GM20000 (cell line): Measurements from ENCODE around the gene MT1G.

Source experiments
- DNase-seq: peaks from one replicate; pipeline ENCODE4 v3.0.0; 2012; ENCODE audit warnings: low spot score
- TF ChIP-seq, protein P1 (sequence below): IDR thresholded peaks from 2 replicates; pipeline ENCODE4 v1.5.1; 2012; ENCODE audit warnings: mild to moderate bottlenecking, control low read depth; ENCODE audit errors: extremely low read depth, missing control alignments

MT1G gene

DNA sequence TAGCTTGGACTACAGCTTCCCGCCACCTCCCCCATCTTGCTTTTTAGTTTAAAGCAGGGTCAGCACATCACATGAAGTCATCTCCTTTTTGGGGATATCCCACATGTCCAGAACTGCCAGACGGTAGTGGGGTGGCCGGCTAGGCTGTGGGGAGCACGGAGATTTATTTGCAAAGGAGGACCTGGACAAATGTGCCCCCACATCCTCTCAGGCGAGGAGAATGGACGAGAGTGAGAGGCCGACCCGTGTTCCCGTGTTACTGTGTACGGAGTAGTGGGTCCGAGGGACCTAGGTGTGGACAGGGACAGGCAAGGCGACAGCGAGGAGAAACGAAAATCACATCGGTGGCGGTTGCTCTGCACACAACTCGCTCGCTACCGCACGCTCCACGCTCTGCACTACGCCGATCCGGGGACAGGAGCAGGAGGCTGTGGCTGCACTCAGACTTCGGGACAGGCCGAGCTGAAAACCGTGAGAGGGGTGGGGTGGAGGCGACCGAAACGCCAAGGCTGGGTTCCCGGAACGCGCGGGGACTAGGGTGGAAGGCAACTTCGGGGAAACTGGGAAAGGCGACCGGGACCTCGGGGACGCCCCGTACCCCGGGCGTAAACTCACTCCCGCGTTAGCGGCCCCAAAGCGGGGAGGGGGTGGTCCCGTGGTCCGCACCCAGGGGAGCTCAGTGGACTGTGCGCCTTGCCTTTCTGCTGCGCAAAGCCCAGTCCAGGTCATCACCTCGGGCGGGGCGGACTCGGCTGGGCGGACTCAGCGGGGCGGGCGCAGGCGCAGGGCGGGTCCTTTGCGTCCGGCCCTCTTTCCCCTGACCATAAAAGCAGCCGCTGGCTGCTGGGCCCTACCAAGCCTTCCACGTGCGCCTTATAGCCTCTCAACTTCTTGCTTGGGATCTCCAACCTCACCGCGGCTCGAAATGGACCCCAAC lies 29.8 kb downstream of the MT1G start, which contains the start of gene MT1A:
MT1A (plus strand) TSS at position 853 of the 937 bp plus-strand sequence; CDS start at position 926, 73 bp downstream.
- TF ChIP-seq, protein P1, sequence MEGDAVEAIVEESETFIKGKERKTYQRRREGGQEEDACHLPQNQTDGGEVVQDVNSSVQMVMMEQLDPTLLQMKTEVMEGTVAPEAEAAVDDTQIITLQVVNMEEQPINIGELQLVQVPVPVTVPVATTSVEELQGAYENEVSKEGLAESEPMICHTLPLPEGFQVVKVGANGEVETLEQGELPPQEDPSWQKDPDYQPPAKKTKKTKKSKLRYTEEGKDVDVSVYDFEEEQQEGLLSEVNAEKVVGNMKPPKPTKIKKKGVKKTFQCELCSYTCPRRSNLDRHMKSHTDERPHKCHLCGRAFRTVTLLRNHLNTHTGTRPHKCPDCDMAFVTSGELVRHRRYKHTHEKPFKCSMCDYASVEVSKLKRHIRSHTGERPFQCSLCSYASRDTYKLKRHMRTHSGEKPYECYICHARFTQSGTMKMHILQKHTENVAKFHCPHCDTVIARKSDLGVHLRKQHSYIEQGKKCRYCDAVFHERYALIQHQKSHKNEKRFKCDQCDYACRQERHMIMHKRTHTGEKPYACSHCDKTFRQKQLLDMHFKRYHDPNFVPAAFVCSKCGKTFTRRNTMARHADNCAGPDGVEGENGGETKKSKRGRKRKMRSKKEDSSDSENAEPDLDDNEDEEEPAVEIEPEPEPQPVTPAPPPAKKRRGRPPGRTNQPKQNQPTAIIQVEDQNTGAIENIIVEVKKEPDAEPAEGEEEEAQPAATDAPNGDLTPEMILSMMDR: no peak
- DNase-seq: no peak

DNA sequence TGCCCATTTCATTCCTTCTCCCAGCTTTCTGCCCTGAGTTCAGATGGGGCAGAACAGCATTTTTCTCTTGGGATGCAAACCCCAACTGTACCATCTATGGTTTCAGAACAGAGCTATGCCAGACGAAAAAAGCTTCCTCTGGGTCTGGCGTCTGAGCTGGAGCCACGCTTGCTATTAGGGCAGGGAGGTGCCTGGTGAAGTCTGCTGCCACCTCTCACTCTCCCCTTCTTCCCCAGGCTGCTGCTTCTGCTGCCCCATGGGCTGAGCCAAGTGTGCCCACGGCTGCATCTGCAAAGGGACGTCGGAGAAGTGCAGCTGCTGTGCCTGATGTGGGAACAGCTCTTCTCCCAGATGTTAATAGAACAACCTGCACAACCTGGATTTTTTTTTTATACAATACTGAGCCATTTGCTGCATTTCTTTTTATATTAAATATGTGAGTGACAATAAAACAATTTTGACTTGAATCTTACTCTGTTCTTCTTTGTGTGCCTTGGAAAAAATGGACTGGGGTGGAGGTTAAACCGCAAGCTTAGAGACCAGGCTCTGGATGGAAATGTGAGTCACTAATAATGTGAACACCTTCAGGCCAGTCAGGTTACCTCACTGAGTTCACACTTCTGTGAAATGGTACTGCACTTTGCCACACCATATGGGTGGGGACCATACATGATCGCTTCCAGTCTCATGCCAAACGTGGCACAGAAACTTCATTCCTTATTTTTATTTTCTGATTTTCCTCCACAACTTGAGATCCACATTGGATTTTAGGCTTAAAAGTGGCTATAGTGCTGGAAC lies 31.1 kb downstream of the MT1G start:
- no peak for DNase-seq
- TF ChIP-seq, protein P1: no peak

DNA sequence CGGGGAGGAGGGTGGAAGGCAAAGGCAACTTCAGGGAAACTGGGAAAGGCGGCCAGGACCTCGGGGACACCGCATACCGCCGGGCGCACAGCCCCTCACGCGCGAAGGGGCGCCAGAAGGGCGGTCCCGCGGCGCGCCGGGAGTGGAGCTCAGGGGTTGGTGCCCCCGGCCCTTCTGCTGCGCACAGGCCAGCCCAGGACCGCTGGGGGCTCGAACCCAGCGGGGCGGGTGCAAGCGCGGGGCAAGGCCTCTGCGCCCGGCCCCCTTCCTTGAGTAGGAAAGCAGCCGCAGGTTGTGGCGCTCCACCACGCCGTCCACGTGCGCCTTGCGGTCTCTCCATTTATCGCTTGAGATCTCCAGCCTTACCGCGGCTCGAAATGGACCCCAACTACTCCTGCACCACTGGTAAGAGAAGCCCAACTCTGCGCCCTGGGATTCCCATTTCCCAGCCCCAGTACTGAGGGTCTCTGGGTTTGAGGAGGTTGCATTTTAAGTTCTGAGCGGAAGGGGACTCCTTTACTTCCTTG lies 32.4 kb downstream of the MT1G start:
- TF ChIP-seq, protein P1: no peak
- DNase-seq: no peak

DNA sequence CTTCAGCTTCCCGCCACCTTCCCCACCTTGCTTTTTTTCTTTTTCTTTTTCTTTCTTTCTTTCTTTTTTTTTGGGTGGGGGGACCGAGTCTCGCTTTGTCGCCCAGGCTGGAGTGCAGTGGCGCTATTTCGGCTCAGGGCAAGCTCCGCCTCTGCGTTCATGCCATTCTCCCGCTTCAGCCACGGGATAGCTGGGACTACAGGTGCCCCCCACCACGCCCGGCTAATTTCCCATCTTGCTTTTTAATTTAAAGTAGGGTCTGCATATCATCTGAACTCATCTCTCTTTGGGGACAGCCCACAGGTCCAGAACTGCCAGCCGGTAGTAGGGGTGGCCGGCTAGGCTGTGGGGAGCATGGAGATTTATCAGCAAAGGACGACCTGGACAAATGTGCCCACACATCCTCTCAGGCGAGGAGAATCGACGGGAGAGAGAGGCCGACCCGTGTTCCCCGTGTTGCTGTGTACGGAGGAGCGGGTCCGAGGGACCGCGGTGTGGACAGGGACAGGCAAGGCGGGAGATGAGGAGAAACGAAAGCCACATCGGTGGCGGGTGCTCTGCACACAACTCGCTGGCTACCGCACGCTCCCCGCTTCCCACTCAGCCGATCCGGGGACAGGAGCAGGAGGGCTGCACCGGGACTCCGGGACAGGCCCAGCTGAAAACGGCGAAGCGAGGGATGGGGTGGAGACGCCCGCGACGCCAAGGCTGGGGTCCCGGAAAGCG lies 33.0 kb downstream of the MT1G start:
- TF ChIP-seq, protein P1: no peak
- no peak for DNase-seq

DNA sequence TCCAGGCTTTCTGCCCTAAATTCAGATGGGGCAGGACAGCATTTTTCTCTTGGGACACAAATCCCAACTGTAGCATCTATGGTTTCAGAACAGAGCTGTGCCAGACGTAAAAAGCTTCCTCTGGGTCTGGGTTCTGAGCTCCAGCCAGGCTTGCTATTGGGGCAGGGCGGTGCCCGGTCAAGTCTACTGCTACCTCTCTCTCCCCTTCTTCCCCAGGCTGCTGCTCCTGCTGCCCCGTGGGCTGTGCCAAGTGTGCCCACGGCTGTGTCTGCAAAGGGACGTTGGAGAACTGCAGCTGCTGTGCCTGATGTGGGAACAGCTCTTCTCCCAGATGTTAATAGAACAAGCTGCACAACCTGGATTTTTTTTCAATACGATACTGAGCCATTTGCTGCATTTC lies 34.3 kb downstream of the MT1G start:
- no peak for DNase-seq
- TF ChIP-seq, protein P1: no peak

DNA sequence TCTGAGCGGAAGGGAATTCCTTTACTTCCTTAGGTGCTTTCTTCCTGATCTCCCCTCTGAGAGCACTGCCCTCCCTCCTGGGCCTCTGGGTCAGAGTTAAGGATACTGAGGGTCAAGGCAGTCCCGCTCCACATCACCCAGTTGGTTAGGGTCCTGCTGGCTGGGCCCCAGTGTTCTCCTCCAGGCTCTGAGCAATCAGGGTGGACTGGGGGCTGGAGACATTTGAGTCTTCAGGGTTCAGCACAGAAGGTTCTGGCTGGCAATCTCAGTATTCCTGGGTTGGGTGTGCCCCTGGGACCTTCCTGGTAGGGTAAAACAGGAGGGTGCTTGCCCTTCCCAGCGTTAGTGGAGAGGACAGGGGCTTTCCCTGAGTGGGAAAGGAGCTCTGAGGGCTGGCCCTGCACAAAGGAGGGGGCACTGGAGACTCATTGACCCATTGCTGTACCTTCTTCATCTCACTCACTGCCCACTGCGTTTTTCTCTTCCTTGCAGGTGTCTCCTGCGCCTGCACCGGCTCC lies 35.0 kb downstream of the MT1G start:
- TF ChIP-seq, protein P1: no peak
- no peak for DNase-seq
